ENCODE results near the gene LCTL. TPM values are rescaled to one million over a fixed set of nuclear protein-coding genes. Genes with fewer than 3 reads are reported as not detected.

The LCTL gene, protein sequence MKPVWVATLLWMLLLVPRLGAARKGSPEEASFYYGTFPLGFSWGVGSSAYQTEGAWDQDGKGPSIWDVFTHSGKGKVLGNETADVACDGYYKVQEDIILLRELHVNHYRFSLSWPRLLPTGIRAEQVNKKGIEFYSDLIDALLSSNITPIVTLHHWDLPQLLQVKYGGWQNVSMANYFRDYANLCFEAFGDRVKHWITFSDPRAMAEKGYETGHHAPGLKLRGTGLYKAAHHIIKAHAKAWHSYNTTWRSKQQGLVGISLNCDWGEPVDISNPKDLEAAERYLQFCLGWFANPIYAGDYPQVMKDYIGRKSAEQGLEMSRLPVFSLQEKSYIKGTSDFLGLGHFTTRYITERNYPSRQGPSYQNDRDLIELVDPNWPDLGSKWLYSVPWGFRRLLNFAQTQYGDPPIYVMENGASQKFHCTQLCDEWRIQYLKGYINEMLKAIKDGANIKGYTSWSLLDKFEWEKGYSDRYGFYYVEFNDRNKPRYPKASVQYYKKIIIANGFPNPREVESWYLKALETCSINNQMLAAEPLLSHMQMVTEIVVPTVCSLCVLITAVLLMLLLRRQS
- not detected for polyA plus RNA-seq

DNA sequence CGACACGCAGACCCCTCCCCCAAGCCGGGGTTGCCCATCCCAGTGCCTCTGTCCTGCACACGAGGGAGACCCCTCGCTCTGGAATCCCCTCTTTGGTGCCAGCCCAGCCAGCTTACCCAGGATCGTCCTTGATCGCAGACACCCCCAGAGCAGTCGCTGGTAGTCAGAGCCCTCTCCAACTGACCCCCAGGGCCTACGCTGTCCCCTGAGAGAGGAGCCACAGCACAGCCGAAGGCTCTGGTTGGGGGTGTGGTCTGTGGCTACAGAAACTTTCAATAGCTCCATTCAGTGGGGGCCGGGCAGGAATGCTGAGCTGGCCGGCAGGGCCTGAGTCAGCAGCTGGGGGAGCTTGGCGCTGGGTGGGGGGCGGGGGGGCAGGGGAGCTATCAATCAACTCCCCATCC, at the start of gene LCTL:
LCTL (minus strand) TSS at position 258 of the 404 bp plus-strand sequence. CDS start 633 bp downstream, outside the sequence.
- H3K27me3 Mint-ChIP-seq: peaks cover 8% of the 10 kb centered on the region
- H3K4me3 Mint-ChIP-seq: no peak within 1 kb of the TSS
- H3K4me1 Mint-ChIP-seq: peaks cover 6 to 7% (median 6%) of the 10 kb centered on the region in 3 donors
- peak within 1 kb of the TSS in 1 of 3 donors; percentile 23 for H3K27ac Mint-ChIP-seq
- H3K9me3 Mint-ChIP-seq: peaks cover 0 to 2% (median 0%) of the 10 kb centered on the region in 3 donors
- no peaks in the 10 kb centered on the region for H3K36me3 Mint-ChIP-seq

DNA sequence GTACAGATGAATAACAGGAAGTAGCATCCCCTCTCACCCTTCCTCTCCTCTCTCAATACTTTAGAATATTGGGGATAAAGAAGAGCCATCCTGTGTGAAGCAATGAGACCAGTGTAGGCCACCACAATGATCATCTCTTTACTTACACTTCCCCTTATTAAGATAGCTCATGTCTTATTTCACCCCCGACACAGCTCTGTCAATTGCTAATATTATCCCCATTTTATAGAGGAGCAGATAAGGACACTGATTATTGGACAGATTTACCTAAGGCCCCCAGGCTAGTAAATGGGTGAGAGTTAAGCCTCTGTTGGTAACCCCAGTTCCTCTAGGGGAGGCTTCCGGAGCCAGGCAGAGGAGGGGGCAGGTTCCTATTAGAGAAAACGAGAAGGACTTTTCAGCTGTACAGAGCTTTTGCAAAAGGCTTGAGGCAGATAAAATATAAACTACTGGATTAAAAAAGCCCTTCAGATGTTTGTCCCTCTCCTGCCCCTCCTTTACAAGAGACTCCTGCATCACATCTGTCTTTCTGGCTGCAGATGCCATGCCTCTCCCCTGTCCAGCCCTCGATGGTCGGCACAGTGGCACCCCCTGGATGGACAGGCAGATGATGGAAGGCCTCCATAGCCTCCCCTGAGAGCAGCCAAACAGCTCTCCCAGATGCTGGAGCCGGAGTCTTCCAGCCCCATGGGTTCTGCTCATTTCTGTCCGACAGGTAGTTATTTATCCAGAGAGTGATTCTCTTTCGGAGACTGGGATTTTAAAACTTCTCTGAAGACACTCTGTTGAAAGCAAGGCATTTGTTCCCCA, 49.4 kb upstream of the LCTL start:
- Mint-ChIP-seq H3K36me3 (no peaks in the 10 kb centered on the region), H3K9me3 (no peaks in the 10 kb centered on the region), H3K4me3 (no peak overlapping the region), H3K27ac (peak overlapping the region in 1 of 3 donors; percentile 34), H3K27me3 (no peaks in the 10 kb centered on the region), H3K4me1 (peaks cover 12 to 14% (median 13%) of the 10 kb centered on the region in 3 donors)

DNA sequence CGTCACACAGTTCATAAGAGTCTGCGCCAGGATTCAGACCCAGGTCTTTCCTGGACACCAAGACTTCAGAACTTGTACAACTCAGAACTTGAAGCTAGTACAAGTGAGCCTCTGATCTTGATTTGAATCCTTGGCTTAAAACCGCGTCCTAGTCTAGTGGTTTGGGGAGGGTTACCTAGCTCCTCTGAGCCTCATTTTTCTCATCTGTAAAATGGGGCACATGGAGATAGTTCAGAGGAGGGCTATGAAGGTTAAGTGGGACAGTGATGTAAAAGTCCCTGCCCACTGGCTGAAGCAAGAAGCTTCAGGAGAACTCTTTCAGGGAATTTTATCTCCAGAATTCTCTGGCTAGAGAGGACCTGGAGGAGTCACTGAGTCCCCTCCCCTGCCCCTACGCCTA, 48.7 kb upstream of the LCTL start:
- Mint-ChIP-seq H3K36me3 (no peaks in the 10 kb centered on the region), H3K4me1 (peaks cover 12 to 14% (median 13%) of the 10 kb centered on the region in 3 donors), H3K9me3 (no peaks in the 10 kb centered on the region), H3K27me3 (no peaks in the 10 kb centered on the region), H3K27ac (peak overlapping the region in 1 of 3 donors; percentile 34), H3K4me3 (no peak overlapping the region)

DNA sequence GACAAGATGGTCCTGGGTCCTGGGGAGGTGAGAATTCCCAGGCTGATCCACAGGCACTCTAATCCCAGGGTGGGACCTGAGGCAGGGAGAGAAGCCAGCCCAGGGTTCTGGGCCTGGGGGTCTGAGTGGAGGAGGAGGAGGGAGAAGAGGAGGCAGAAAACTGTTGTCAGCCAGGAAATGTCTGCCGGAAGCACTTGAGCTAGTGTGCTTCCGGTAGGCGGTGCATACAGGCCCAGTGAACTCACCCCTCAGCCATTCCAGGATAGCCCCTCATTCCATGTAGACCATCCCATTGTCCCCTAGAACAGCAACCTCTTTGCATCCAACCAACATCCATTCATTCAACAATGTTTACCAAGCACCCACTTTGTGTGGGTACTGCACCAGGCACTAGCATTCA, 47.9 kb upstream of the LCTL start:
- H3K4me3 Mint-ChIP-seq: peak overlapping the region in 1 of 4 donors; percentile 22
- no peaks in the 10 kb centered on the region for H3K27me3 Mint-ChIP-seq
- H3K36me3 Mint-ChIP-seq: no peaks in the 10 kb centered on the region
- no peak overlapping the region for H3K27ac Mint-ChIP-seq
- H3K4me1 Mint-ChIP-seq: peaks cover 11 to 13% (median 12%) of the 10 kb centered on the region in 3 donors
- no peaks in the 10 kb centered on the region for H3K9me3 Mint-ChIP-seq

DNA sequence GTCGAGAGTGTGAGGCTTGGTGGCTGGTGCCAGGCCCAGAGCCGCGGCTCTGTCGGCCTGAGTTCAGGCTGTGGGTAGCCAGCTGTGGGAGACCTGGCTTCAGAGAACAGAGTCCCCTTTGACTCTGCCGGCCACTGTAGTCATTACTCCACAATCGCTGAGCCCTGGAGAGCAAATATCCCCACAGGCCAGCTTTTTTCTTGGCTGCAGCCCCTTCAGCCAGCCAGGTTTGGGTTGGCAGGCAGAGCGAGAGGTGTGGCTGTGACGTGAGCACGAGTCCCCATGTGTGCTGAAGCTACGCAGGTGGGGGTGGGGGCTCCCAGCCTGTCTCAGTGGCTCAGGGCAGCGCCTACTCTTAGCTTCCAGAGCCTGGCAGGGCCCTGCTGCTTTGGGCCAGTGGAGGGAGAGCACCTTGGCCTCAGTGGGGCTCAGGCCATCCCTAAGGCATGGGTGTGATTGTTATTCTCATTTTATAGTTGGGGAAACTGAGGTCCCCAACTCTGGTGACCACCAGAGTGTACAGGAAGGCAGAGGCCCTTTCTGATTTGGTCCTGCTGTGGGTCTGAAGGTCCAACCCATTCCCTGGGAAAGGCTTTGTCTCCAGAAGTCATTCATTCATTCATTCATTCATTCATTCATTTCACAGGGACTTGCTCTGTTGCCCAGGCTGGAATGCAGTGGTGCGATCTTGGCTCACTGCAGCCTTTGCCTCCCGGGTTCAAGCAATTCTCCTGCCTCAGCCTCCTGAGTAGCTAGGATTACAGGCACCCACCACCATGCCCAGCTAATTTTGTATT, 45.7 kb upstream of the LCTL start:
- H3K4me1 Mint-ChIP-seq: peaks cover 4 to 5% (median 4%) of the 10 kb centered on the region in 3 donors
- no peak overlapping the region for H3K4me3 Mint-ChIP-seq
- H3K27me3 Mint-ChIP-seq: no peaks in the 10 kb centered on the region
- no peaks in the 10 kb centered on the region for H3K36me3 Mint-ChIP-seq
- no peaks in the 10 kb centered on the region for H3K9me3 Mint-ChIP-seq
- H3K27ac Mint-ChIP-seq: no peak overlapping the region

DNA sequence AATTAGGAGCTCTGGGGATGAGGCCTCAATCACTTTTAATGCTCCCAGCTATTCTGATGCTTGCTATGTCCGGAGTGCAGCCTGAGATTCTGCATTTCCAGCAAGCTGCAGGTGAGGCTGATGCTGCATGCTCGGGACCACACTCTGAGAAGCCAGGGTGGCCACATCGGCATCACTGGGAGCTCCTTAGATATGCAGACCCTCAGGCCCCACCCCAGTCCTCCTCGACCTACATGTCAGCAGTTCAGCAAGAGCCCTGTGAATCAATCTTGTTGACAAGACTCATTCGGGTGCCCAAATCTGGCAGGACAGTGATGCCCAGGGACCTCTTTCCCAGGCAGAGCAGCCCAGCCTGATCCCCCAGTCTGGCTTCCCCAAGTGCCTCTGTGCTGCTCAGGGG, 44.1 kb upstream of the LCTL start:
- no peak overlapping the region for H3K4me3 Mint-ChIP-seq
- H3K4me1 Mint-ChIP-seq: peaks cover under 1 to 3% (median 1%) of the 10 kb centered on the region in 3 donors
- H3K36me3 Mint-ChIP-seq: no peaks in the 10 kb centered on the region
- no peak overlapping the region for H3K27ac Mint-ChIP-seq
- H3K9me3 Mint-ChIP-seq: no peaks in the 10 kb centered on the region
- no peaks in the 10 kb centered on the region for H3K27me3 Mint-ChIP-seq

DNA sequence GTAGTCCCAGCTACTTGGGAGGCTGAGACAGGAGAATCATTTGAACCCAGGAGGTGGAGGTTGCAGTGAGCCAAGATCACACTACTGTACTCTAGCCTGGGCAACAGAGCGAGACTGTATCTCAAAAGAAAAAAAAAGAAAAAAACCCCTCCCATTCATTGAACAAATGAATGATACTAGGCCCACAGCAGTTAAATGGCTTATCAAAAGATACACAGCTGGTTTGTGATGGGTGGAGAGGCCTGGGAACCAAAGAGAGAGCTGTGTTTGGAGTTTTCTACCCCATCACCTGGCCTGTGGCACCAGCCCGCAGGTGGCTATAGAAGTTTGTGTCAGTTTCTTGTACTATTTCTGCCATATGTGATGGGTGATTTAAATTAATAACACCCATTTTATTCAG, 43.1 kb upstream of the LCTL start:
- Mint-ChIP-seq H3K36me3 (no peaks in the 10 kb centered on the region), H3K4me3 (no peak overlapping the region), H3K27me3 (no peaks in the 10 kb centered on the region), H3K9me3 (no peaks in the 10 kb centered on the region), H3K27ac (no peak overlapping the region), H3K4me1 (peaks cover 0 to 3% (median 1%) of the 10 kb centered on the region in 3 donors)

DNA sequence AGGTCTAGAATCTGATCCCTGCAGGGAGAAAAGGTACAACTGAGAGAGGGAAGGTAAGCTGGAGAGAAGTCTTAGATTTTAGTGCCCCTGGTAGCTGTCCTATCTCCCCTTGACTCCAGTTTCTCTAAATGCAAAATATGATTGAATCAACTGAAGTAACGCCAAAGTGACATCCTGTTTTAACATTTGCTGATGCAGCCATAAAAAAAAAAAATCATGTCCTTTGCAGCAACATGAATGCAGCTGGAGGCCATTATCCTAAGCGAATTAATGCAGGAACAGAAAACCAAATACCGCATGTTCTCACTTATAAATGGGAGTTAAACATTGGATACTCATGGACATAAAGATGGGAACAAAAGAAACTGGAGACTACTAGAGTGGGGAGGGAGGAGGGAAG, 42.4 kb upstream of the LCTL start:
- no peaks in the 10 kb centered on the region for H3K9me3 Mint-ChIP-seq
- no peak overlapping the region for H3K27ac Mint-ChIP-seq
- peaks cover 0 to 1% (median 0%) of the 10 kb centered on the region in 3 donors for H3K4me1 Mint-ChIP-seq
- H3K4me3 Mint-ChIP-seq: no peak overlapping the region
- H3K36me3 Mint-ChIP-seq: no peaks in the 10 kb centered on the region
- no peaks in the 10 kb centered on the region for H3K27me3 Mint-ChIP-seq

DNA sequence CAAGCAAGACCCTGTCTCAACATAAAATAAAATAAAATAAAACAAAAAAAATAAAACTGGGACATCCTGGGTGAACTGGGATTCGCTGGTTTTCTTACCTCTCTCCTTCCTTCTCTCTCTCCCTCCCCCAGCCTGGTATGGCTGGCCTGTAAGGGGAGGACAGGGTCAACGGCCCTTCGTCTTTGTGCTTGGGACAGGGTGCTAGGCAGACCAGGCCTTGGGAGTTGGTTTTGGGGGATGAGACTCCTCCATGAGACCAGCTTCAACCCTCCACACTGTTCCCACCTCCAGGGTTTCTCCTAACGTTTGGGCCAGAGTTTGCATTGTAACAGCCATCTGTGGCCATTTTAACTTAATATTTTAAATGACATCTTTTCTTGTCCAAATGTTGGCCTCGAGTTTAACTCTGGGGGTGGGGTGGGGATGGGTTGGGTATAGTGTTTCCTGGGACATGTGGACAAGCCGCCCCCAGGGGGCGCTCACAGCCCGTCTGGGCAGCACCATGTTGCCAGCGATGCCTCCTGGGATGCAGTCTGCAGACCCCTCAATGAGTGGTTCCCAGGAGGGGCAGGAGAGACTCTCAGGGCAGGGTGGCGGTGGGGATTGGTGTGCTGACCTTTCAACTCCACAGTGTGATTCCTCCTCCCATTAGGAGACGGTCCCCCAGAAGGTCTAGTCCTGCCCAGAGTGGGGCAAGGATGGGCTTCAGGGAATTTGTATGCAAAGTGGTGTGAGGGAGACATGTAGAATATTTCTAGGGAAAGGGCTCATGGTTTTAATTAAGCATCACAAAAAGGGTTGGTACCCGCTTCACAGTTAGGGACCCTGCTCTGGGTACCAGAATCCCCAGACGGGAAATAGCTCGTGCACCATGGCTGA, 37.7 kb upstream of the LCTL start:
- Mint-ChIP-seq H3K4me1 (no peaks in the 10 kb centered on the region), H3K27ac (no peak overlapping the region), H3K9me3 (no peaks in the 10 kb centered on the region), H3K4me3 (no peak overlapping the region), H3K36me3 (no peaks in the 10 kb centered on the region), H3K27me3 (peaks cover 2% of the 10 kb centered on the region)

DNA sequence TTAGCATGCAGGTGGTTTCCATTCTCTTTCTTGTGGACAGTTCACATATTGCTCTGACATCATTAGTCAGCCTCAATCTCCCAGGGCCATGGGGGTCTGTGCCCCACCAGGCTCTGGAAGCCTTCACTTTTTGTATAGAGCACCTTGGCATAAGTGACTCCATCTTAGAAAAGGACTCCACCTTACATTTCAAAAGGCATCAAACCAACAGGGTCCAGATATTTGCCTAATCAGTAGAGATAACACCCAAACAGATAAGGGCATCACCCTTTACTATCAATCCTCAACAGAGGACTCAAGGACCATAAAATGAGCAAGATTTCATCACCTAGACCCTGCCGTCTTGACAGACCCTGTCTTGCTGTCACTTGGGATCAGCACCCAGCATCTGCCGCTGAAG, 35.7 kb upstream of the LCTL start:
- no peaks in the 10 kb centered on the region for H3K9me3 Mint-ChIP-seq
- H3K36me3 Mint-ChIP-seq: no peaks in the 10 kb centered on the region
- no peak overlapping the region for H3K27ac Mint-ChIP-seq
- no peaks in the 10 kb centered on the region for H3K4me1 Mint-ChIP-seq
- no peak overlapping the region for H3K4me3 Mint-ChIP-seq
- H3K27me3 Mint-ChIP-seq: peaks cover 3% of the 10 kb centered on the region

DNA sequence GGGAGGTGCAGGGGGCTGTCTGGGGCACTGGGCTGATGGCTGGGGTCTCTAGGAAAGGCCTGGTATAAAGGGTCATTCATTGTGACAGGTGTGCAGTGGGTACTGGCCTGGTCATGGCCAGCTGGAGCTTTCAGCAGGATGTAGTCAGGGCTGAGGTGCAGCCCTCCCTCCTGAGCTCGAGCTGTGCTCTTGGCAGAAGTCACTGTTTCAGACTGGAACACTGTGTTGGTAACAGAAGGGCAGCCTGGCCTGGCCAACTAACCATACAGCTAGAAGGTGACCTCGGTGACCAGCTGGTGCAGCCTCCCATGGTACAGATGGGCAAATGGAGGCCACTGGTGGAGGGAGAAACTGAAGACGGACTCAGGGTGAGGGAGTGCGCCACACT, 34.4 kb upstream of the LCTL start:
- Mint-ChIP-seq H3K27me3 (peaks cover 3% of the 10 kb centered on the region), H3K27ac (no peak overlapping the region), H3K4me1 (no peaks in the 10 kb centered on the region), H3K4me3 (no peak overlapping the region), H3K36me3 (no peaks in the 10 kb centered on the region), H3K9me3 (no peaks in the 10 kb centered on the region)

DNA sequence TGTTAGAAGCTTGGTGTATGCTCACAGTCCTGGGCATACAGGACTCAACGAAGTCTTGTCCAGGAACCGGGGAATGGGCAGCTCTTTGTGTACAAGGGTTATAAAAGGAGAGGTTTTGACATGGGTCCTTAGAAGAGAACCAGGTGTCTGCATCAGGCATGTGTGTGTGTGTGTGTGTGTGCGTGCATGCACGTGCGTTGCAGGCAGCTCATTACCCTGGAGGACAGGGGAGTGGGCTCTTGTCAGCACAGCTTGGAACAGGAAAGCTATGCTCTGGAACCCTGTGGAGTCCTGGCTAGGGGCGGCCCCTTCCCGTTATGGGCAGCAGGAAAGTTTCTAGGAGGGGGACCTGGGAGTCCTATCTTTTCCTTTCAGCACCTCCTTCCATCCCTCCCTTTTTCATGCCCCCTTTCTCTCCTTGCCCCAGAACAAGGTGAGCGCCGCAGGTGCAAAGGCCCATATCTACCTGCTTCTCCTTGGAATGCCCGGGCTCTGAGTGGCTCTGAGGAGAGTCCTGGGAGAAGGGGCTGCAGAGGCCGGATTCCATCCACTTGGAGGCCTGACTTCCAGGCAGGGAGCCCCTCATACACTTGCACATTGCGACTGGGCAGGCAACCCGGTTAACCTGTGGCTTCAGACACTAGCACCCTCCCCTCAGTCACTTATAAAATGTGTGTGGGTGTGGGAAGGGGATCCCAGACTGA, 33.9 kb upstream of the LCTL start:
- Mint-ChIP-seq H3K27me3 (peaks cover 3% of the 10 kb centered on the region), H3K4me1 (no peaks in the 10 kb centered on the region), H3K27ac (no peak overlapping the region), H3K9me3 (no peaks in the 10 kb centered on the region), H3K36me3 (no peaks in the 10 kb centered on the region), H3K4me3 (no peak overlapping the region)

DNA sequence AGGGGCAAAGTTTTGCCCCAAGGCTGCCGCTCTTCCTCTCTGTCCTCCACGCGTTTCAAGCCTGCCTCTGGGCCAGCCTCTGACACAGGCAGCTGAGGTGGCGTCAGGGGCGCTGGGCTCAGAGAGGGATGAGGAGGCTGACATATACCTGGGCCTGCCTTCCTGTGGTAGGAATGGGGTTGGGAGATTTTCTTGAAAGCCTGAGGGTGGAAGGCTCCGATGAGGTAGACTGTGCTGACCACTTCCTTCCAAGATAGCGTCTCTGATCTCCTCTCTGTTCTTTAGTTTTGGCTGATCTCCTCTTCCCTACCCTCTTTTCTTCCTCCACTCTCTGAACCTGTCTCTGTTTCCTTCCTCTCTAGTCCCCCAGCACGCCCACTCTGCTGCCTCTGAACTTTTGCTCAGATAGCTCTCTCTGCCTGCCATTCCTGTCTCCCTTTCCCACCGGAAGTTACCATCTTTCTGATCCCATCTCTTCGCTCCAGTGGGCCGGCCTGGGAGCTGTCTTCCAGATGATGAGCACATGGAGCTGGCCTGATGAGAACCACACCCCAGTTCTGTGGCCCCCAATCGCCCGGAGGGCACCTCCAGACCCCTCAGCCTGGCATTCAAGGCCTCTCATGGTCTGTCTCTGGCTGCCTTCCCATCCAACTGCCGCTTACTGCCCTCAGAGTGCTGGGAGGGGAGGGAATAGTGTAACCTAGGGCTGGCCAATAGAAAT, 32.5 kb upstream of the LCTL start:
- Mint-ChIP-seq H3K36me3 (no peaks in the 10 kb centered on the region), H3K27me3 (peaks cover 3% of the 10 kb centered on the region), H3K4me1 (no peaks in the 10 kb centered on the region), H3K4me3 (no peak overlapping the region), H3K27ac (no peak overlapping the region), H3K9me3 (no peaks in the 10 kb centered on the region)
